ENCODE data around the gene VPS16. TPM values are rescaled to one million over a fixed set of nuclear protein-coding genes. Genes with fewer than 3 reads are reported as not detected.

Gene VPS16
- total RNA-seq, 4 donors from 2014 or later, result 17.9 to 51.3 (median 31.9) TPM

DNA sequence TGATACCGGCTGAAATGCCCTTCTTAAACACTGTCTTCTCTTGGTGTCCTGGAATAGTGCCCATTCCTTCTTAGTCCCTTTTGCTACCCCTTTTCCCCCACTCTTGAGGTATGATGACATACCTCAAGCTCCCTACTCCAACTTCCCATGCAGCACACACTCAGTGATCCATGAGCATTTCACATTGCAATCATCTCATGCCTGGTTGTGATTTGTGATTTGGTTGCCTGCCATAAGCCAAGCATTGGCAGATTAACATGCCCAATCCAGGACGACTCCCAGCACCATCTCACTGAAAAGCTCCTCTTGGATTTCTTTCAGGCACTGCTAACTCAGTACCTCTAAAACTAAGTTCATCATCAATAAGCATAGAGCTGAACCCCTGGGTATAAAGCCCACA, 18.0 kb downstream of the VPS16 start:
- no peak overlapping the region for H3K4me3 ChIP-seq
- H3K27ac ChIP-seq, result no peak overlapping the region
- no peaks in the 10 kb centered on the region for H3K4me1 ChIP-seq
- no peaks in the 10 kb centered on the region for H3K27me3 ChIP-seq
- peaks cover 0 to 40% (median 4%) of the 10 kb centered on the region in 3 donors for H3K36me3 ChIP-seq
- 91 to 92% methylated on average over 2 of the region's 2 CpGs for WGBS, 2 donors
- DNase-seq (ENCODE audit: low spot score in 2 of 2), result no peak
- TF ChIP-seq POLR2A (IDR thresholded peaks at IDR 0.05), result no peak
- TF ChIP-seq, protein P1, sequence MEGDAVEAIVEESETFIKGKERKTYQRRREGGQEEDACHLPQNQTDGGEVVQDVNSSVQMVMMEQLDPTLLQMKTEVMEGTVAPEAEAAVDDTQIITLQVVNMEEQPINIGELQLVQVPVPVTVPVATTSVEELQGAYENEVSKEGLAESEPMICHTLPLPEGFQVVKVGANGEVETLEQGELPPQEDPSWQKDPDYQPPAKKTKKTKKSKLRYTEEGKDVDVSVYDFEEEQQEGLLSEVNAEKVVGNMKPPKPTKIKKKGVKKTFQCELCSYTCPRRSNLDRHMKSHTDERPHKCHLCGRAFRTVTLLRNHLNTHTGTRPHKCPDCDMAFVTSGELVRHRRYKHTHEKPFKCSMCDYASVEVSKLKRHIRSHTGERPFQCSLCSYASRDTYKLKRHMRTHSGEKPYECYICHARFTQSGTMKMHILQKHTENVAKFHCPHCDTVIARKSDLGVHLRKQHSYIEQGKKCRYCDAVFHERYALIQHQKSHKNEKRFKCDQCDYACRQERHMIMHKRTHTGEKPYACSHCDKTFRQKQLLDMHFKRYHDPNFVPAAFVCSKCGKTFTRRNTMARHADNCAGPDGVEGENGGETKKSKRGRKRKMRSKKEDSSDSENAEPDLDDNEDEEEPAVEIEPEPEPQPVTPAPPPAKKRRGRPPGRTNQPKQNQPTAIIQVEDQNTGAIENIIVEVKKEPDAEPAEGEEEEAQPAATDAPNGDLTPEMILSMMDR (IDR thresholded peaks at IDR 0.05), result no peak
- no peak for TF ChIP-seq EP300 (IDR thresholded peaks at IDR 0.05)
- H3K9me3 ChIP-seq, result no peaks in the 10 kb centered on the region

DNA sequence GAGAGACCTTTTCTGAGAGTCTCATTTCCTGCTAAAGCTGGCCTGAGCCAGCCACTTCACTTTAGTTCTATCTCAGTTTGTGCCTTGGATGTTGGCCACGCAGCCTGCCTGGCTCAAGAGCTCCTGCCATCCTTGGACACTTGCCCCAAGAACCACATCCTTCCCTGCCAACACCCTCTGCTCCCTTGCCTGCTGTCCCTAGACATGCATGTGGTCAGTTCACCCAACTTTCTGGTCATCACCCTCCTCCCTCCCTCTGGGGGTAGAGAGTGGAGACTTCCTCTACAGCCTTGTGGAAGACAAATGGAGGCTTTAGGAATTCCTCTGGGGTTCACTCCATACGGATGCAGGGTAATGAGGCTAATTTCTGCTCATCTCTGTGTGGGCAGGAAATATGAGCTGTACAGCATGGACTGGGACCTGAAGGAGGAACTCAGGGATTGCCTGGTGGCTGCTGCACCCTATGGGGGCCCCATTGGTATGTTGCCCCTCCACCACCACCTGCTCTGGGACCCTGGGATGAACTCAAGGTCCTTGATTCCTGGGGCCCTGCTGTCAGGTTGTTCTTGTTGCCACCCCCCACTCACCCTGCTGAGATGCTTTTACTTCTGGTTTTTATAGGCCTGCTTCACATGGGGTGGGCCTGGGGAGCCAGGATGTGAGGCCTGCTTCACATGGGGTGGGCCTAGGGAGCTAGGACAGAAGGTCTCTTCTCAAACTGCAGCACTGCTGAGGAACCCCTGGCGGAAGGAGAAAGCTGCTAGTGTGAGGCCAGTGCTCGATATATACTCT, 19.0 kb downstream of the VPS16 start:
- H3K4me1 ChIP-seq, result no peaks in the 10 kb centered on the region
- no peak overlapping the region for H3K4me3 ChIP-seq
- no peak for DNase-seq (ENCODE audit: low spot score in 2 of 2)
- no peaks in the 10 kb centered on the region for H3K27me3 ChIP-seq
- 88 to 91% methylated on average over 4 of the region's 4 CpGs for WGBS, 2 donors
- H3K9me3 ChIP-seq, result no peaks in the 10 kb centered on the region
- no peak overlapping the region for H3K27ac ChIP-seq
- H3K36me3 ChIP-seq, result peaks cover 4 to 49% (median 4%) of the 10 kb centered on the region in 3 donors
- TF ChIP-seq, protein P1 (IDR thresholded peaks at IDR 0.05), result no peak
- no peak for TF ChIP-seq EP300 (IDR thresholded peaks at IDR 0.05)
- no peak for TF ChIP-seq POLR2A (IDR thresholded peaks at IDR 0.05)

DNA sequence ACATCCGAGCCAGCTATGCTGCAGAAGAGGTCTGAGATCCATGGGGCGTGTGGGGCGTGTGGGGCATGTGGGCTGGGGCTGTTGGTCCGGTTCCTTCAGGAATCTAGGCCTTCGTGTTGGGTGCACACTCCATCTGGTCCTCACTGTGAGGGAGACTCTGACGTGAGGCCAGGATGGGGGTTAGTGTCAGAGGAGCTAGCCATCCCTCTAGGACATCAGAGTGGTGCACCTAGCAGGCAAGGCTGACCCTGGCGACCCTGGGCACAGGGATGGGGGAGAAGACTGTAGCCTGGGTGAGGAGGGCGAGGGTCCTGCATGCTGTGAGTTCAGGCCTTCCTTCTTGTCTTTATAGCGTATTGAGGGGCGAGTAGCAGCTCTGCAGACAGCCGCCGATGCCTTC, 24.1 kb downstream of the VPS16 start:
- Histone ChIP-seq H3K36me3 (peaks cover 4 to 78% (median 4%) of the 10 kb centered on the region in 3 donors), H3K9me3 (no peaks in the 10 kb centered on the region), H3K27me3 (no peaks in the 10 kb centered on the region), H3K4me3 (no peak overlapping the region), H3K4me1 (peaks cover 0 to 21% (median 0%) of the 10 kb centered on the region in 4 donors), H3K27ac (no peak overlapping the region)
- 92 to 96% methylated on average over 11 to 12 of the region's 12 CpGs for WGBS, 2 donors
- TF ChIP-seq POLR2A (IDR thresholded peaks at IDR 0.05) (no peak), EP300 (IDR thresholded peaks at IDR 0.05) (no peak)
- TF ChIP-seq, protein P1 (IDR thresholded peaks at IDR 0.05), result no peak
- DNase-seq (ENCODE audit: low spot score in 2 of 2), result no peak

DNA sequence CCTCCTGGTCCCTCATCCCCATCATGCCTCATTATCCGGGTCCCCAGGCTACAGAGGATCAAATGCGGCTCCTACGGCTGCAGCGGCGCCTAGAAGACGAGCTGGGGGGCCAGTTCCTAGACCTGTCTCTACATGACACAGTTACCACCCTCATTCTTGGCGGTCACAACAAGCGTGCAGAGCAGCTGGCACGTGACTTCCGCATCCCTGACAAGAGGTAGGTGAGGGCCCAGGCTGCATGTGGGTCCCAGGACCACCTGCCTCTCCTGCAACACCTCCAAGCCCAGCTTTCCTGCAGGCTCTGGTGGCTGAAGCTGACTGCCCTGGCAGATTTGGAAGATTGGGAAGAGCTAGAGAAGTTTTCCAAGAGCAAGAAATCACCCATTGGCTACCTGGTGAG, 24.6 kb downstream of the VPS16 start:
- Histone ChIP-seq H3K36me3 (peaks cover 4 to 73% (median 4%) of the 10 kb centered on the region in 3 donors), H3K4me3 (no peak overlapping the region), H3K27me3 (no peaks in the 10 kb centered on the region), H3K27ac (no peak overlapping the region), H3K4me1 (peaks cover 0 to 24% (median 0%) of the 10 kb centered on the region in 4 donors), H3K9me3 (no peaks in the 10 kb centered on the region)
- no peak for DNase-seq (ENCODE audit: low spot score in 2 of 2)
- WGBS, 2 donors, result 96 to 98% methylated on average over 10 of the region's 10 CpGs
- no peak for TF ChIP-seq POLR2A (IDR thresholded peaks at IDR 0.05)
- TF ChIP-seq, protein P1 (IDR thresholded peaks at IDR 0.05), result no peak
- TF ChIP-seq EP300 (IDR thresholded peaks at IDR 0.05), result no peak

DNA sequence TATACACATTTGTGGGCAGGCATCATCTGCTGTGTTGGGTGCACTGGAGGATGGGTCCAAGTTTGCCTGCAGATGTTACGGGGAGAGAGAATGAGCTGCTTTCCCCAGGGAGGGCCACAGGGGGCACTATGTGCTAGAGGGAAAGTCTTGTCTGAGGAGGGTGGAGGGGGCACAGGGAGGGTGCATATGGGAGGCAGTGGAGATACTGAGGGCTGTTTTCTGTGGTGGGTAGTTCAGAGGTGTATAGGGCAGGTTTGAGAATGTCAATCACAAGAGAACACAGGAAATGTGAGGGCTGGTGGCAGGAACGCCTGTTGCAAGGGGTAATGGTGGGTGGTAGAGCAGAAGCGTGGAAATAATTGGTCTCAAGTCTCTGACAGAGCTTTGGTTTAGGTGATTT, 25.1 kb downstream of the VPS16 start:
- peaks cover 4 to 68% (median 4%) of the 10 kb centered on the region in 3 donors for H3K36me3 ChIP-seq
- no peak overlapping the region for H3K4me3 ChIP-seq
- DNase-seq (ENCODE audit: low spot score in 2 of 2), result no peak
- no peaks in the 10 kb centered on the region for H3K9me3 ChIP-seq
- H3K27me3 ChIP-seq, result no peaks in the 10 kb centered on the region
- TF ChIP-seq POLR2A (IDR thresholded peaks at IDR 0.05) (no peak), EP300 (IDR thresholded peaks at IDR 0.05) (no peak)
- TF ChIP-seq, protein P1 (IDR thresholded peaks at IDR 0.05), result no peak
- H3K4me1 ChIP-seq, result peaks cover 0 to 30% (median 2%) of the 10 kb centered on the region in 4 donors
- 93% methylated on average over 3 of the region's 3 CpGs for WGBS, 2 donors
- no peak overlapping the region for H3K27ac ChIP-seq
